ENCODE measurements around the gene ITPK1.

DNA sequence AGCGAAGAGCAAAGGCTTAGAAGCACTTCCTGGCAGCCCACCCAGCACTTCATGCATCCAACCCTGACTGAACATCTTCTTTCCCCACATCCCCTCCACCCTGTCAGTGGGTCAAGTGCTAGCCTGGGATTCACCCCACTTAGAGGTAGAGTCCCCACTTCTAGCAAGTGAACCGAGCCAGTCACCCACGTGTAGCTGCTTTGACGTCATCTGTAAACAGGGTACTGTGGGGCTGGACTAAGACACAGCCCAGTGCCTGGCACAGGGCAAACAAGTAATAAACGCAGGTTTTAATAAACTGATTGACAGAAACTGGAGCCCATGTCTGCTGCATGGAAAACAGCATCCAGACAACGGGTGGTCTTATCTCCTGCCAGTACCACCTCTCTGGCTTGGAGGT, 61.7 kb downstream of the ITPK1 start:
- TF ChIP-seq, protein P1, sequence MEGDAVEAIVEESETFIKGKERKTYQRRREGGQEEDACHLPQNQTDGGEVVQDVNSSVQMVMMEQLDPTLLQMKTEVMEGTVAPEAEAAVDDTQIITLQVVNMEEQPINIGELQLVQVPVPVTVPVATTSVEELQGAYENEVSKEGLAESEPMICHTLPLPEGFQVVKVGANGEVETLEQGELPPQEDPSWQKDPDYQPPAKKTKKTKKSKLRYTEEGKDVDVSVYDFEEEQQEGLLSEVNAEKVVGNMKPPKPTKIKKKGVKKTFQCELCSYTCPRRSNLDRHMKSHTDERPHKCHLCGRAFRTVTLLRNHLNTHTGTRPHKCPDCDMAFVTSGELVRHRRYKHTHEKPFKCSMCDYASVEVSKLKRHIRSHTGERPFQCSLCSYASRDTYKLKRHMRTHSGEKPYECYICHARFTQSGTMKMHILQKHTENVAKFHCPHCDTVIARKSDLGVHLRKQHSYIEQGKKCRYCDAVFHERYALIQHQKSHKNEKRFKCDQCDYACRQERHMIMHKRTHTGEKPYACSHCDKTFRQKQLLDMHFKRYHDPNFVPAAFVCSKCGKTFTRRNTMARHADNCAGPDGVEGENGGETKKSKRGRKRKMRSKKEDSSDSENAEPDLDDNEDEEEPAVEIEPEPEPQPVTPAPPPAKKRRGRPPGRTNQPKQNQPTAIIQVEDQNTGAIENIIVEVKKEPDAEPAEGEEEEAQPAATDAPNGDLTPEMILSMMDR (IDR thresholded peaks at IDR 0.05; ENCODE audit: low read length), result no peak
- TF ChIP-seq EZH2 (optimal IDR thresholded peaks at IDR 0.05; ENCODE audit: low read depth, low read length), result no peak
- TF ChIP-seq EZH2phosphoT487 (IDR thresholded peaks at IDR 0.05; ENCODE audit: low read length), result no peak
